Body of pancreas (tissue), 4 donors: Measurements from ENCODE around the gene COL5A2. TPM values are rescaled to one million over a fixed set of nuclear protein-coding genes. Genes with fewer than 3 reads are reported as not detected.

Experiments used
- ATAC-seq: fragments of 150-250 bp; one replicate; pipeline ENCODE4 v1.9.1; 2016
- DNase-seq, 4 donors: peaks; one replicate each; pipeline ENCODE4 v3.0.0-alpha.2; 2019
- H3K27ac ChIP-seq, 4 donors: fragments of 200-600 bp; sonication (generic); 1 replicate in 3 of 4; 2 replicates in 1 of 4; pipeline versions ENCODE4 v1.5.1 to v1.6.1; 2016 to 2019; ENCODE audit warnings: mild to moderate bottlenecking in 1 of 4, mixed read lengths in 1 of 4, moderate library complexity in 1 of 4
- H3K27me3 ChIP-seq, 2 donors: fragments of 200-600 bp; sonication (generic); one replicate each; pipeline ENCODE4 v1.6.0; 2016; ENCODE audit warnings: mild to moderate bottlenecking in 1 of 2
- H3K36me3 ChIP-seq, 2 donors: fragments of 200-600 bp; sonication (generic); replicated peaks in 1 of 2; 2 replicates each; pipeline ENCODE4 v1.5.1; 2016; ENCODE audit warnings: low read depth in 2 of 2; ENCODE audit not compliant: insufficient read depth in 1 of 2
- H3K4me1 ChIP-seq: fragments of 200-600 bp; sonication (generic); one replicate; pipeline ENCODE4 v1.6.0; 2016
- H3K4me3 ChIP-seq, 2 donors: fragments of 200-600 bp; sonication (generic); 1 replicate in 1 of 2; 2 replicates in 1 of 2; pipeline ENCODE4 v1.5.1; 2016 to 2019
- H3K9me3 ChIP-seq, 3 donors: fragments of 200-600 bp; sonication (generic); 1 replicate in 2 of 3; 2 replicates in 1 of 3; pipeline ENCODE4 v1.5.1; 2016
- CTCF ChIP-seq, 7 experiments: fragments of 450-650 bp in 4 of 7; fragments of 200-600 bp in 3 of 7; sonication (generic) in 3 of 7; IDR thresholded peaks; one replicate each; pipeline ENCODE4 v1.5.1; 2016 to 2019; ENCODE audit warnings: antibody characterized with exemption in 7 of 7
- POLR2A ChIP-seq, 3 donors: fragments of 450-650 bp; IDR thresholded peaks; one replicate each; pipeline ENCODE4 v1.6.1; 2016; ENCODE audit warnings: antibody characterized with exemption in 3 of 3, mild to moderate bottlenecking in 2 of 3
- WGBS, 2 donors: methylation state at CpG; one replicate each; pipeline ENCODE4 v1.1.5; 2017; 5-methylcytosine and 5-hydroxymethylcytosine counted together
- intact Hi-C: fragments of 100-400 bp; cut with DNase I; formaldehyde crosslinking; loops from one replicate; pipeline ENCODE4 v1.15.1; 2023
- microRNA-seq, 2 donors: library from miRNA; unstranded; fragments of <30 nt; microRNA quantifications; one replicate each; pipeline ENCODE4, GENCODE V29; 2016; ENCODE audit warnings: borderline number of aligned reads in 2 of 2, borderline replicate concordance in 2 of 2
- small RNA-seq: library from RNA; depleted of rRNA; stranded (forward); fragments of <200 nt; gene quantifications from one replicate; pipeline ENCODE3, GENCODE V24; 2016
- total RNA-seq, 2 donors: library from RNA; depleted of rRNA; stranded (reverse); fragments of >200 nt; gene quantifications; one replicate each; pipeline ENCODE4 v1.1.0, GENCODE V29; 2016

The COL5A2 gene
- total RNA-seq, 2 donors from 2014 or later = 10.1 to 24.1 TPM

- intact Hi-C loops = no loop called here
- H3K27ac ChIP-seq = no peak overlapping the region
- no peak for ATAC-seq
- H3K4me1 ChIP-seq = no peaks in the 10 kb centered on the region
- no peaks in the 10 kb centered on the region for H3K9me3 ChIP-seq
- no peaks in the 10 kb centered on the region for H3K36me3 ChIP-seq
- TF ChIP-seq POLR2A (IDR thresholded peaks at IDR 0.05) (no peak), CTCF (IDR thresholded peaks at IDR 0.05) (peak in 3 of 7 experiments; percentile 19 to 32 (median 21))
- H3K27me3 ChIP-seq = no peaks in the 10 kb centered on the region
- DNase-seq = no peak
- no peak overlapping the region for H3K4me3 ChIP-seq
These were observed 195.5 kb downstream of the COL5A2 start for GRCh38 chr2:188984065-188984491.

- 78 to 87% methylated on average over 4 of the region's 4 CpGs for WGBS, 2 donors
- H3K36me3 ChIP-seq = no peaks in the 10 kb centered on the region
- no peak for TF ChIP-seq CTCF (IDR thresholded peaks at IDR 0.05)
- no peak for TF ChIP-seq POLR2A (IDR thresholded peaks at IDR 0.05)
- H3K27me3 ChIP-seq = no peaks in the 10 kb centered on the region
- no peak for DNase-seq
- peak; percentile 27 for ATAC-seq
- no peak overlapping the region for H3K4me3 ChIP-seq
- no peaks in the 10 kb centered on the region for H3K9me3 ChIP-seq
- intact Hi-C loops = no loop called here
- H3K27ac ChIP-seq = no peak overlapping the region
- H3K4me1 ChIP-seq = no peaks in the 10 kb centered on the region
These were observed 196.0 kb downstream of the COL5A2 start for GRCh38 chr2:188983427-188984064.

Small RNA genes within 50 kb of the gene (microRNA-seq; reads per million reads assigned to microRNA genes)
- gene MIR3129 (0.47 to 0.90 reads per million in 2 donors), gene MIR3606 (0 reads per million in 2 donors)

Small RNA genes within 50 kb of the gene (small RNA-seq; reads per million reads assigned to genes)
- gene MIR3129 = not detected

Other genes with a start within 250 kb of the COL5A2 start
- 10 to 100 TPM; 54.7 to 77.5 TPM for gene COL3A1, start 205.4 kb downstream of the COL5A2 start, total RNA-seq